Nephron progenitor cell (in vitro differentiated cells): Measurements from ENCODE around the gene DNAJB13.

Experiments used
- DNase-seq: peaks from one replicate; pipeline ENCODE4 v3.0.0; 2021
- H3K27ac Mint-ChIP-seq: 2 replicates; pipeline ENCODE4 v1.8.0; 2021; ENCODE audit warnings: mild to moderate bottlenecking, moderate library complexity, mixed read lengths
- H3K27me3 Mint-ChIP-seq: 2 replicates; pipeline ENCODE4 v1.8.0; 2021; ENCODE audit warnings: mild to moderate bottlenecking, low read depth, mixed read lengths; ENCODE audit not compliant: poor library complexity
- H3K36me3 Mint-ChIP-seq: 2 replicates; pipeline ENCODE4 v1.8.0; 2021; ENCODE audit warnings: low read depth, mixed read lengths
- H3K4me1 Mint-ChIP-seq: 2 replicates; pipeline ENCODE4 v1.8.0; 2021; ENCODE audit warnings: mixed read lengths
- H3K4me3 Mint-ChIP-seq: 2 replicates; pipeline ENCODE4 v1.8.0; 2021; ENCODE audit warnings: mild to moderate bottlenecking, moderate library complexity, mixed read lengths
- H3K9me3 Mint-ChIP-seq: 2 replicates; pipeline ENCODE4 v1.8.0; 2021; ENCODE audit warnings: mild to moderate bottlenecking, moderate library complexity, mixed read lengths
- CTCF ChIP-seq: fragments of 200-600 bp; sonication (generic); IDR thresholded peaks from 2 replicates; pipeline ENCODE4 v1.5.0; 2021; ENCODE audit warnings: antibody characterized with exemption

DNAJB13 gene

GRCh38 chr11:73944901-73945300 lies 5.9 kb upstream of the DNAJB13 start:
- Mint-ChIP-seq H3K4me1 (peaks cover 5% of the 10 kb centered on the region), H3K27me3 (peaks cover 4% of the 10 kb centered on the region), H3K27ac (no peak overlapping the region), H3K4me3 (no peak overlapping the region), H3K36me3 (peaks cover 36% of the 10 kb centered on the region), H3K9me3 (peaks cover 40% of the 10 kb centered on the region)
- no peak for TF ChIP-seq CTCF
- no peak for DNase-seq

GRCh38 chr11:73945396-73945795 lies 5.4 kb upstream of the DNAJB13 start:
- Mint-ChIP-seq H3K4me1 (peaks cover 5% of the 10 kb centered on the region), H3K4me3 (no peak overlapping the region), H3K36me3 (peaks cover 31% of the 10 kb centered on the region), H3K9me3 (peaks cover 36% of the 10 kb centered on the region), H3K27me3 (peaks cover 4% of the 10 kb centered on the region), H3K27ac (no peak overlapping the region)
- no peak for DNase-seq
- TF ChIP-seq CTCF = no peak

GRCh38 chr11:73946798-73947458 lies 3.9 kb upstream of the DNAJB13 start:
- H3K4me1 Mint-ChIP-seq = peaks cover 19% of the 10 kb centered on the region
- H3K4me3 Mint-ChIP-seq = no peak overlapping the region
- H3K9me3 Mint-ChIP-seq = peaks cover 24% of the 10 kb centered on the region
- peaks cover 22% of the 10 kb centered on the region for H3K36me3 Mint-ChIP-seq
- no peak for DNase-seq
- no peak for TF ChIP-seq CTCF
- H3K27ac Mint-ChIP-seq = no peak overlapping the region
- H3K27me3 Mint-ChIP-seq = peaks cover 6% of the 10 kb centered on the region

GRCh38 chr11:73949246-73949645 lies 1.6 kb upstream of the DNAJB13 start:
- peaks cover 15% of the 10 kb centered on the region for H3K9me3 Mint-ChIP-seq
- no peak for TF ChIP-seq CTCF
- H3K4me3 Mint-ChIP-seq = no peak overlapping the region
- DNase-seq = no peak
- H3K4me1 Mint-ChIP-seq = peaks cover 36% of the 10 kb centered on the region
- H3K36me3 Mint-ChIP-seq = peaks cover 17% of the 10 kb centered on the region
- peak overlapping the region; percentile 33 for H3K27ac Mint-ChIP-seq
- H3K27me3 Mint-ChIP-seq = peaks cover 6% of the 10 kb centered on the region

- Mint-ChIP-seq H3K9me3 (peaks cover 13% of the 10 kb centered on the region), H3K36me3 (peaks cover 15% of the 10 kb centered on the region), H3K4me3 (no peak overlapping the region), H3K4me1 (peaks cover 36% of the 10 kb centered on the region), H3K27ac (no peak overlapping the region), H3K27me3 (peaks cover 8% of the 10 kb centered on the region)
- no peak for TF ChIP-seq CTCF
- no peak for DNase-seq
Measured at GRCh38 chr11:73949912-73950311, 914 bp upstream of the DNAJB13 start.

- H3K36me3 Mint-ChIP-seq = peaks cover 8% of the 10 kb centered on the region
- H3K27ac Mint-ChIP-seq = peak overlapping the region; percentile 49
- no peak for DNase-seq
- peaks cover 7% of the 10 kb centered on the region for H3K9me3 Mint-ChIP-seq
- peaks cover 12% of the 10 kb centered on the region for H3K27me3 Mint-ChIP-seq
- H3K4me3 Mint-ChIP-seq = no peak overlapping the region
- TF ChIP-seq CTCF = no peak
- H3K4me1 Mint-ChIP-seq = peaks cover 47% of the 10 kb centered on the region
Measured at GRCh38 chr11:73951797-73952196, 971 bp downstream of the DNAJB13 start.
